SK-N-SH (cell line): ENCODE measurements around the gene LOC128125822.
"Not testable (repeated sequence)": the region's sequence is repeated elsewhere in the genome, so short reads cannot be mapped to it uniquely, and the experiment has no call there.

Source experiments
- CTCF ChIP-seq: fragments of 200-600 bp; sonication (generic); IDR thresholded peaks from 2 replicates; pipeline ENCODE4 v1.6.1; 2017; ENCODE audit warnings: antibody characterized with exemption, mild to moderate bottlenecking, moderate library complexity
- EZH2phosphoT487 ChIP-seq: fragments of 200-600 bp; sonication (generic); IDR thresholded peaks from 2 replicates; pipeline ENCODE4 v1.6.1; 2017; ENCODE audit warnings: low read depth, mixed run types, mild to moderate bottlenecking, antibody characterized with exemption, moderate library complexity, borderline replicate concordance
- JUND ChIP-seq: IDR thresholded peaks from 2 replicates; pipeline ENCODE4 v1.4.0; 2012
- PBX3 ChIP-seq: IDR thresholded peaks from 2 replicates; pipeline ENCODE4; 2012
- POLR2AphosphoS5 ChIP-seq: IDR thresholded peaks from 2 replicates; pipeline ENCODE4 v1.6.1; 2012; ENCODE audit warnings: low read depth, low read length
- TAF1 ChIP-seq: IDR thresholded peaks from 2 replicates; pipeline ENCODE4 v1.6.1; 2012; ENCODE audit warnings: low read depth, mild to moderate bottlenecking, low read length, moderate library complexity, borderline replicate concordance
- USF2 ChIP-seq: fragments of 150-350 bp; IDR thresholded peaks from 2 replicates; pipeline ENCODE4 v1.6.1; 2017; ENCODE audit warnings: antibody characterized with exemption, low read length, low read depth, borderline replicate concordance

- TF ChIP-seq CTCF, POLR2AphosphoS5, JUND, PBX3, USF2, EZH2phosphoT487, TAF1: not testable (repeated sequence)
These were observed 49.4 kb upstream of the LOC128125822 start for GRCh38 chr6:63522911-63523287.
